ENCODE results near the gene CST3. TPM values are rescaled to one million over a fixed set of nuclear protein-coding genes. Genes with fewer than 3 reads are reported as not detected.

CST3 gene
- total and polyA plus RNA-seq, 2 experiments from 2014 or later, result 478 to 784 TPM

DNA sequence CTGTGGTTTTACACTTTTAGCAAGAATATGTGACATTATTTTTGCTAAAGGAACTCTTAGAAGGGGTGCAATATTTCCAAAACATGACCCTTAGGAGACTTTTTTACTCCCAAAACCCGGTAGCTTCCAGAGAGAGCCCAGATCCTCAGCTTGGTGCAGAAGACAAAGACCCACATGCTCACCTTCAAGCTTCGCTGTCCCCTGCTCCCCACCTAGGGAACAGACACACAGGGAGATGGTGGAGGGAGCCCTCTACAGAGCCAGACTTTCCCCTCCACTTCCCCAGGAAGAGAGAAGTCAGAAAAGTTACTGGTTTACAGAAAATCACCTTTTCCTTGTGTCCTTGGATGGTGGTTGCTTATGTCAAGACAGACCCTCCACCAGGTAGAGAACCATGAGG lies 46.1 kb upstream of the CST3 start:
- no peak overlapping the region for H3K9ac ChIP-seq
- DNase-seq, result no peak
- no peaks in the 10 kb centered on the region for H3K36me3 ChIP-seq (ENCODE audit: low read depth)
- no peaks in the 10 kb centered on the region for H3K4me1 ChIP-seq (ENCODE audit: insufficient read depth)
- no peak overlapping the region for H2AFZ ChIP-seq
- no peaks in the 10 kb centered on the region for H4K20me1 ChIP-seq (ENCODE audit: insufficient read depth)
- no peak overlapping the region for H3K4me3 ChIP-seq
- WGBS, 2 experiments (ENCODE audit: low coverage in 1 of 2, low lambda C conversion rate in 2 of 2, missing lambda C conversion rate in 2 of 2), result 89 to 93% methylated on average over 2 of the region's 2 CpGs
- H3K79me2 ChIP-seq (ENCODE audit: insufficient read depth), result no peaks in the 10 kb centered on the region
- no peak for TF ChIP-seq EZH2 (IDR thresholded peaks at IDR 0.05; ENCODE audit: insufficient read depth, poor library complexity, severe bottlenecking)
- TF ChIP-seq EZH2phosphoT487 (IDR thresholded peaks at IDR 0.05; ENCODE audit: insufficient read depth, low read depth), result no peak
- H3K9me2 ChIP-seq (ENCODE audit: insufficient read depth), result no peaks in the 10 kb centered on the region
- in situ Hi-C loops (cut with MboI), result loop anchor here (25.0 kb wide), 1 partner anchor 303 kb away; the partner anchor contains the start of gene GGTLC1
- H3K9me3 ChIP-seq (ENCODE audit: low read depth), result no peaks in the 10 kb centered on the region
- H3K4me2 ChIP-seq (ENCODE audit: unreplicated experiment), result no peak overlapping the region
- no peak overlapping the region for H3K27ac ChIP-seq
- H3F3A ChIP-seq (ENCODE audit: insufficient read depth), result no peaks in the 10 kb centered on the region
- no peaks in the 10 kb centered on the region for H3K27me3 ChIP-seq (replicated peaks; ENCODE audit: insufficient read depth)

GRCh38 chr20:23683281-23683680 lies 45.5 kb upstream of the CST3 start:
- H3K27me3 ChIP-seq (replicated peaks; ENCODE audit: insufficient read depth), result no peaks in the 10 kb centered on the region
- TF ChIP-seq EZH2phosphoT487 (IDR thresholded peaks at IDR 0.05; ENCODE audit: insufficient read depth, low read depth) (no peak), EZH2 (IDR thresholded peaks at IDR 0.05; ENCODE audit: insufficient read depth, poor library complexity, severe bottlenecking) (no peak)
- 53 to 66% methylated on average over 2 of the region's 2 CpGs for WGBS, 2 experiments (ENCODE audit: low coverage in 1 of 2, low lambda C conversion rate in 2 of 2, missing lambda C conversion rate in 2 of 2)
- DNase-seq, result no peak
- H3K9ac ChIP-seq, result no peak overlapping the region
- H3K36me3 ChIP-seq (ENCODE audit: low read depth), result no peaks in the 10 kb centered on the region
- H3F3A ChIP-seq (ENCODE audit: insufficient read depth), result no peaks in the 10 kb centered on the region
- H3K9me3 ChIP-seq (ENCODE audit: low read depth), result no peaks in the 10 kb centered on the region
- H4K20me1 ChIP-seq (ENCODE audit: insufficient read depth), result no peaks in the 10 kb centered on the region
- H3K9me2 ChIP-seq (ENCODE audit: insufficient read depth), result no peaks in the 10 kb centered on the region
- no peak overlapping the region for H3K27ac ChIP-seq
- H3K79me2 ChIP-seq (ENCODE audit: insufficient read depth), result no peaks in the 10 kb centered on the region
- H3K4me3 ChIP-seq, result no peak overlapping the region
- H3K4me2 ChIP-seq (ENCODE audit: unreplicated experiment), result no peak overlapping the region
- no peaks in the 10 kb centered on the region for H3K4me1 ChIP-seq (ENCODE audit: insufficient read depth)
- in situ Hi-C loops (cut with MboI), result loop anchor here (25.0 kb wide), 1 partner anchor 304 kb away; the partner anchor contains the start of gene GGTLC1
- no peak overlapping the region for H2AFZ ChIP-seq

GRCh38 chr20:23680146-23680545 lies 42.4 kb upstream of the CST3 start:
- TF ChIP-seq EZH2phosphoT487 (IDR thresholded peaks at IDR 0.05; ENCODE audit: insufficient read depth, low read depth) (no peak), EZH2 (IDR thresholded peaks at IDR 0.05; ENCODE audit: insufficient read depth, poor library complexity, severe bottlenecking) (no peak)

GRCh38 chr20:23679133-23680092 lies 41.7 kb upstream of the CST3 start:
- TF ChIP-seq EZH2 (IDR thresholded peaks at IDR 0.05; ENCODE audit: insufficient read depth, poor library complexity, severe bottlenecking), result no peak
- no peak for TF ChIP-seq EZH2phosphoT487 (IDR thresholded peaks at IDR 0.05; ENCODE audit: insufficient read depth, low read depth)
- no peak overlapping the region for H3K27ac ChIP-seq
- no peaks in the 10 kb centered on the region for H3K36me3 ChIP-seq (ENCODE audit: low read depth)
- H3K9me3 ChIP-seq (ENCODE audit: low read depth), result no peaks in the 10 kb centered on the region
- in situ Hi-C loops (cut with MboI), result loop anchor here (25.0 kb wide), 1 partner anchor 308 kb away; the partner anchor contains the start of gene GGTLC1
- H3K9me2 ChIP-seq (ENCODE audit: insufficient read depth), result no peaks in the 10 kb centered on the region
- H3K27me3 ChIP-seq (replicated peaks; ENCODE audit: insufficient read depth), result peaks cover 13% of the 10 kb centered on the region; the same call in 1 of the 2 replicates
- no peak overlapping the region for H3K4me3 ChIP-seq
- no peak overlapping the region for H3K4me2 ChIP-seq (ENCODE audit: unreplicated experiment)
- no peaks in the 10 kb centered on the region for H3K79me2 ChIP-seq (ENCODE audit: insufficient read depth)
- H3F3A ChIP-seq (ENCODE audit: insufficient read depth), result no peaks in the 10 kb centered on the region
- H2AFZ ChIP-seq, result no peak overlapping the region
- no peaks in the 10 kb centered on the region for H3K4me1 ChIP-seq (ENCODE audit: insufficient read depth)
- 60 to 68% methylated on average over 7 of the region's 7 CpGs for WGBS, 2 experiments (ENCODE audit: low coverage in 1 of 2, low lambda C conversion rate in 2 of 2, missing lambda C conversion rate in 2 of 2)
- H3K9ac ChIP-seq, result no peak overlapping the region
- no peaks in the 10 kb centered on the region for H4K20me1 ChIP-seq (ENCODE audit: insufficient read depth)
- no peak for DNase-seq

More at GRCh38 chr20:23680146-23680545, 42.4 kb upstream of the CST3 start:
- Histone ChIP-seq H3K27ac (no peak overlapping the region), H3K36me3 (ENCODE audit: low read depth) (no peaks in the 10 kb centered on the region), H4K20me1 (ENCODE audit: insufficient read depth) (no peaks in the 10 kb centered on the region), H3K9me3 (ENCODE audit: low read depth) (no peaks in the 10 kb centered on the region), H2AFZ (no peak overlapping the region), H3K9ac (no peak overlapping the region), H3K27me3 (replicated peaks; ENCODE audit: insufficient read depth) (peaks cover 13% of the 10 kb centered on the region; the same call in 1 of the 2 replicates), H3K4me3 (no peak overlapping the region), H3K4me1 (ENCODE audit: insufficient read depth) (no peaks in the 10 kb centered on the region), H3K79me2 (ENCODE audit: insufficient read depth) (no peaks in the 10 kb centered on the region), H3K9me2 (ENCODE audit: insufficient read depth) (no peaks in the 10 kb centered on the region), H3K4me2 (ENCODE audit: unreplicated experiment) (no peak overlapping the region), H3F3A (ENCODE audit: insufficient read depth) (no peaks in the 10 kb centered on the region)
- no peak for DNase-seq
- in situ Hi-C loops (cut with MboI), result loop anchor here (25.0 kb wide), 1 partner anchor 307 kb away; the partner anchor contains the start of gene GGTLC1

Measured in GM23248 (cell line).